ENCODE data around the gene GGTA1.
"Not testable (repeated sequence)": the region's sequence is repeated elsewhere in the genome, so short reads cannot be mapped to it uniquely, and the experiment has no call there.

Gene GGTA1

GRCh38 chr9:121439016-121439415, 60.6 kb downstream of the GGTA1 start:
- no peak overlapping the region for H3K4me2 ChIP-seq (ENCODE audit: low read length)
- H3K4me3 ChIP-seq (ENCODE audit: low read length) = no peak overlapping the region
- H3K9ac ChIP-seq (ENCODE audit: low read depth, low read length) = no peak overlapping the region
- H3K4me1 ChIP-seq (ENCODE audit: control insufficient read depth, insufficient read depth, low read length) = no peaks in the 10 kb centered on the region
- no peaks in the 10 kb centered on the region for H3K9me3 ChIP-seq (replicated peaks; ENCODE audit: low read length)
- H3K27me3 ChIP-seq (ENCODE audit: control insufficient read depth, insufficient read depth, low read length) = peaks cover 61% of the 10 kb centered on the region
- H3K36me3 ChIP-seq (ENCODE audit: insufficient read depth, low read length) = no peaks in the 10 kb centered on the region

- no peak overlapping the region for H3K4me3 ChIP-seq (ENCODE audit: low read length)
- no peaks in the 10 kb centered on the region for H3K9me3 ChIP-seq (replicated peaks; ENCODE audit: low read length)
- no peak overlapping the region for H3K4me2 ChIP-seq (ENCODE audit: low read length)
- H3K4me1 ChIP-seq (ENCODE audit: control insufficient read depth, insufficient read depth, low read length) = no peaks in the 10 kb centered on the region
- no peaks in the 10 kb centered on the region for H3K36me3 ChIP-seq (ENCODE audit: insufficient read depth, low read length)
- H3K9ac ChIP-seq (ENCODE audit: low read depth, low read length) = no peak overlapping the region
- peaks cover 60% of the 10 kb centered on the region for H3K27me3 ChIP-seq (ENCODE audit: control insufficient read depth, insufficient read depth, low read length)
These were observed 61.8 kb downstream of the GGTA1 start for GRCh38 chr9:121437891-121438290.

GRCh38 chr9:121437046-121437445, 62.6 kb downstream of the GGTA1 start:
- not testable (repeated sequence) for H3K36me3 ChIP-seq (ENCODE audit: insufficient read depth, low read length); H3K4me3 ChIP-seq (ENCODE audit: low read length); H3K9ac ChIP-seq (ENCODE audit: low read depth, low read length); H3K4me2 ChIP-seq (ENCODE audit: low read length); H3K4me1 ChIP-seq (ENCODE audit: control insufficient read depth, insufficient read depth, low read length); H3K9me3 ChIP-seq (replicated peaks; ENCODE audit: low read length)
- H3K27me3 ChIP-seq (ENCODE audit: control insufficient read depth, insufficient read depth, low read length) = peaks cover 52% of the 10 kb centered on the region

DNA sequence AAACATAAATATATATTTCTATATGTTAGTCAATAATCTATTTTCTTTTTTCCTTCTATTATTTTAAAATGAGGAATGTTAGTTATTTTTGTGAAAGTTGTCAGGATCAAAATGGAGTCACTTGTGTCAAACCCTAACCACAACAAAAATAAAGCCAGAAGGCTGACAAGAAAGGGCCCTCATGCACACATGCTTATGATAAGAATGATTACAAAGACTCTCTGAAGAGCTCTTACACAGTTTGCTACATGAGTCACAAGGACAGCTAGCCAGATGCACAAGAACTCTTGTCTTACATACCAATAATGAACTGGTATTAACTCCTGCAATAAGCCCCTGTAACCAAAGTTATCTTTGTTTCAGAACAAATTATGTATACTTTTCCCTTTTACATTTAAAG, 64.7 kb downstream of the GGTA1 start:
- H3K4me1 ChIP-seq (ENCODE audit: control insufficient read depth, insufficient read depth, low read length) = no peaks in the 10 kb centered on the region
- H3K4me2 ChIP-seq (ENCODE audit: low read length) = no peak overlapping the region

GRCh38 chr9:121427899-121428298, 71.7 kb downstream of the GGTA1 start:
- no peak overlapping the region for H3K4me3 ChIP-seq (ENCODE audit: low read length)
- no peaks in the 10 kb centered on the region for H3K4me1 ChIP-seq (ENCODE audit: control insufficient read depth, insufficient read depth, low read length)
- peaks cover 40% of the 10 kb centered on the region for H3K27me3 ChIP-seq (ENCODE audit: control insufficient read depth, insufficient read depth, low read length)
- no peaks in the 10 kb centered on the region for H3K9me3 ChIP-seq (replicated peaks; ENCODE audit: low read length)
- no peak overlapping the region for H3K4me2 ChIP-seq (ENCODE audit: low read length)
- no peak overlapping the region for H3K9ac ChIP-seq (ENCODE audit: low read depth, low read length)
- no peaks in the 10 kb centered on the region for H3K36me3 ChIP-seq (ENCODE audit: insufficient read depth, low read length)

More for the DNA sequence above, 64.7 kb downstream of the GGTA1 start:
- Histone ChIP-seq H3K9me3 (replicated peaks; ENCODE audit: low read length) (no peaks in the 10 kb centered on the region), H3K4me3 (ENCODE audit: low read length) (no peak overlapping the region), H3K9ac (ENCODE audit: low read depth, low read length) (no peak overlapping the region), H3K27me3 (ENCODE audit: control insufficient read depth, insufficient read depth, low read length) (peaks cover 45% of the 10 kb centered on the region), H3K36me3 (ENCODE audit: insufficient read depth, low read length) (no peaks in the 10 kb centered on the region)

GRCh38 chr9:121424024-121424432, 75.6 kb downstream of the GGTA1 start:
- H3K4me3 ChIP-seq (ENCODE audit: low read length) = no peak overlapping the region
- H3K9ac ChIP-seq (ENCODE audit: low read depth, low read length) = no peak overlapping the region
- no peaks in the 10 kb centered on the region for H3K4me1 ChIP-seq (ENCODE audit: control insufficient read depth, insufficient read depth, low read length)
- no peak overlapping the region for H3K4me2 ChIP-seq (ENCODE audit: low read length)
- H3K36me3 ChIP-seq (ENCODE audit: insufficient read depth, low read length) = no peaks in the 10 kb centered on the region
- peaks cover 29% of the 10 kb centered on the region for H3K27me3 ChIP-seq (ENCODE audit: control insufficient read depth, insufficient read depth, low read length)
- H3K9me3 ChIP-seq (replicated peaks; ENCODE audit: low read length) = no peaks in the 10 kb centered on the region

DNA sequence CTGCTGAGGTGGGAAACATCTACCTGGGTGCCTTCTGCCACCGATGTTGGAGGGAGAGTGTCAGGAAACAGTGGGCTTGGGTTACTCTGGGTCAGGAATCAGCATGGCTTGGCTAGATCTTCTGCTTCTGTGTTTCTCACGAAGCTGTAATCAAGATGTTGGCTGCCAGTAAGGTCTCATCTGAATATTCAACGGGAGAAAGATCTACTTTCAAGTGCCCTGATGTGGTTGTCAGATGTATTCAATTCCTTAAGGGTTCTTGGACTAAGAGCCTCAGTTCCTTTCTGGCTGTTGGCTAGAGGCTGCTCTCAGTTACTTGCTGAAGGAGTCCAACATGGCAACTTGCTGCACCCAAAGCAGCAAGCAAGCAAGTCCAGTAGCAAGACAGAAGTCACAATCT, 87.7 kb downstream of the GGTA1 start:
- H3K4me2 ChIP-seq (ENCODE audit: low read length) = no peak overlapping the region
- H3K36me3 ChIP-seq (ENCODE audit: insufficient read depth, low read length) = no peaks in the 10 kb centered on the region
- H3K4me3 ChIP-seq (ENCODE audit: low read length) = no peak overlapping the region
- no peaks in the 10 kb centered on the region for H3K9me3 ChIP-seq (replicated peaks; ENCODE audit: low read length)
- H3K4me1 ChIP-seq (ENCODE audit: control insufficient read depth, insufficient read depth, low read length) = no peaks in the 10 kb centered on the region
- H3K9ac ChIP-seq (ENCODE audit: low read depth, low read length) = no peak overlapping the region
- H3K27me3 ChIP-seq (ENCODE audit: control insufficient read depth, insufficient read depth, low read length) = peaks cover 39% of the 10 kb centered on the region

DNA sequence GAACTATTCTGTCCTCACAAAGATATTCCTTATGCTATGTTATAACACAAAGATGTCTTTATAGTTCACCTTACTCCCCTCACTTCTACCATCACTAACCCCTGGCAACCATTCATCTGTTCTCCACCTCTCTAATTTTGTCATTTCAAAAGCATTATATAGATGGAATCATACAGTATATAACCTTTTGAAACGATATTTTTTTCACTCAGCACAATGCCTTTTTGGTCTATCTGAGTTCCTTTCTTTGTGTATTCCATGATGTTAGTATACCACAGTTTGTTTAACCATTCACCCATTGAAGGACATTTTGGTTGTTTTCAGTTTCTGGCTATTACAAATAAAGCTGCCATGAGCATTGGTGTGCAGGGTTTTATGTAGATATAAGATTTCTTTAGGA, 93.7 kb downstream of the GGTA1 start:
- no peak overlapping the region for H3K4me2 ChIP-seq (ENCODE audit: low read length)
- H3K9ac ChIP-seq (ENCODE audit: low read depth, low read length) = no peak overlapping the region
- H3K4me3 ChIP-seq (ENCODE audit: low read length) = no peak overlapping the region
- no peaks in the 10 kb centered on the region for H3K36me3 ChIP-seq (ENCODE audit: insufficient read depth, low read length)
- no peaks in the 10 kb centered on the region for H3K4me1 ChIP-seq (ENCODE audit: control insufficient read depth, insufficient read depth, low read length)
- H3K27me3 ChIP-seq (ENCODE audit: control insufficient read depth, insufficient read depth, low read length) = peaks cover 17% of the 10 kb centered on the region
- no peaks in the 10 kb centered on the region for H3K9me3 ChIP-seq (replicated peaks; ENCODE audit: low read length)

Measured in skeletal muscle satellite cell (primary cell).